GM12864 (cell line): ENCODE data around the gene PRPF38B.

Experiments used
- DNase-seq: peaks from one replicate; pipeline ENCODE4 v3.0.0-alpha.2; 2011; ENCODE audit warnings: low read depth
- H3K4me3 ChIP-seq: 2 replicates; pipeline ENCODE4 v1.5.1; 2011; ENCODE audit warnings: mild to moderate bottlenecking, low read depth, low read length, control low read depth
- TF ChIP-seq, protein P1 (sequence below): IDR thresholded peaks from 2 replicates; pipeline ENCODE4 v1.5.1; 2011; ENCODE audit warnings: low read depth, mild to moderate bottlenecking, moderate library complexity, low read length, control low read depth, inconsistent platforms; ENCODE audit errors: missing control alignments

The PRPF38B gene

DNA sequence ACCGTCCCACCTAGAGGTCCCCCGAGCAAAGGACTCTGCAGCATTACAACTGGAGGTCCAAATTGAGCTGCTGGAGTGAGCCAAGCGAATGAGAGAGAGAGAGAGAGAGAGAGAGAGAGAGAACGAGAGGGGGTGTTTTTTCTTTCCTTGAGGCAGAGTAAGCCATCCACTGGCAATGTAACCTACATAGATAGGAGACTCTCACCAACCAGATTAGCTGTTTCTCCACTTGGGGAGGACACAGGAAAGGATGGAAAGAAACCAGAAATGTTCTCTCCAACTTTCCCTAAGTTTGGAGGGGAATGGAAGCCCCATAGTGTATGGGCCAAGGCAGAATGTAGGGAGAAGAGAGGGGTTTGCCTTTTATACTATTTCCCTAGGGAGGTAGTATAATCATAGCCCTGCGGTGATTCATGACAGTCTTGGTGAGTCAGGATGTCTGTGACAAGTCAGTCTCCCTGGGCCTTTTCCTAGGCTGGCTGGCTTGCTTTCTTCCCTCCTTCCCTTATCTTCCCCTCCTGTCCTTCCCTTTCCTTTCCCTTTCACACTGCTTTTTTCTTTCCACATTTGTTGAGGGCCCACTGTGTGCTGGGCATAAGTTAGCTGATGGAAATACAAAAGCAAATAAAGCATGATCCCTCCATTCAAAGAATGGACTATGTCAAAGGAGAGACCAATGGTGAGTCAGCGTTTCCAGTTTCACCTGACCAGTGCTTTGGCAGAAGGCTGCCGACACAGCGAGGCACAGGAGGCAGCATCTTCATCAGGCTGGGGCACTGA is 27.7 kb downstream of the PRPF38B start:
- no peak for DNase-seq

DNA sequence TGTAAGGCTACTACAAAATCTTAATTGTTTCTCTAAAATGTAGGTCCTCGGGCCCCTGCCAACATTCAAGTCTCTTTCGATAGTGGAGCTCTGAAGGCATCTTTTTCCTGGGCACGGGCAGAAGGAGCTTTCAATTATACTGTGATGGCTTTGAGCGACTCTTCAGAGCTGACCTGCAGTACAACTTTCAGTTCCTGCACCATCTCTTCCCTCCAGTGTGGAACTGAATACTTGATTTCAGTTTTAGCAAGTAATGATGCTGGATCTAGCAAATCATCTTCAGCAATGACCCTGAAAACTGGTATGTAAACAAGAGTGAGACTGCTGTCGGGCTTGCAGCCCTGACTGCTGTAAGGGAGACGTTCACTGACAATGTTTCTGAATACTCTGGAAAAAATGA is 30.2 kb downstream of the PRPF38B start:
- no peak overlapping the region for H3K4me3 ChIP-seq
- no peak for DNase-seq
- TF ChIP-seq, protein P1, sequence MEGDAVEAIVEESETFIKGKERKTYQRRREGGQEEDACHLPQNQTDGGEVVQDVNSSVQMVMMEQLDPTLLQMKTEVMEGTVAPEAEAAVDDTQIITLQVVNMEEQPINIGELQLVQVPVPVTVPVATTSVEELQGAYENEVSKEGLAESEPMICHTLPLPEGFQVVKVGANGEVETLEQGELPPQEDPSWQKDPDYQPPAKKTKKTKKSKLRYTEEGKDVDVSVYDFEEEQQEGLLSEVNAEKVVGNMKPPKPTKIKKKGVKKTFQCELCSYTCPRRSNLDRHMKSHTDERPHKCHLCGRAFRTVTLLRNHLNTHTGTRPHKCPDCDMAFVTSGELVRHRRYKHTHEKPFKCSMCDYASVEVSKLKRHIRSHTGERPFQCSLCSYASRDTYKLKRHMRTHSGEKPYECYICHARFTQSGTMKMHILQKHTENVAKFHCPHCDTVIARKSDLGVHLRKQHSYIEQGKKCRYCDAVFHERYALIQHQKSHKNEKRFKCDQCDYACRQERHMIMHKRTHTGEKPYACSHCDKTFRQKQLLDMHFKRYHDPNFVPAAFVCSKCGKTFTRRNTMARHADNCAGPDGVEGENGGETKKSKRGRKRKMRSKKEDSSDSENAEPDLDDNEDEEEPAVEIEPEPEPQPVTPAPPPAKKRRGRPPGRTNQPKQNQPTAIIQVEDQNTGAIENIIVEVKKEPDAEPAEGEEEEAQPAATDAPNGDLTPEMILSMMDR = no peak

More for the DNA sequence above, 27.7 kb downstream of the PRPF38B start:
- TF ChIP-seq, protein P1 = no peak
- no peak overlapping the region for H3K4me3 ChIP-seq

DNA sequence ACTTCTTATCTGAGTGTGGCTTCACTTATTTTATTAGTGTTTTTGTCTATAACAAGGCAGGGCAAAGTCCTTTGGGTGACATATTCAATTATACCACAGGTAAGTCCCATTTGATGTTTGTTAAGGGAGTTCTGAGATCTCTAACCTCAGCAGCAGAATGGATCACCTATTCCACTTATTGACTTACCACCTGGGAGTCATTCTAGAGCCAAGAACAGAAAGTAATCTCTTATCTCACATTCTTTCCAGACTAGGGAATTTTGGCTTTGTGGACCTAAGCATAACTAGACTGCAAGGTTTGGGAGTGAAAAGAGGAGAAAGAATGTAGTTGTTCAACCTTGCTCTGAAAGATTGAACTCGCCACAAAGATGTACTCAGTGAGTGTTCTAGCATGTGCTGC is 33.8 kb downstream of the PRPF38B start:
- no peak for DNase-seq
- TF ChIP-seq, protein P1 = no peak
- H3K4me3 ChIP-seq = no peak overlapping the region

DNA sequence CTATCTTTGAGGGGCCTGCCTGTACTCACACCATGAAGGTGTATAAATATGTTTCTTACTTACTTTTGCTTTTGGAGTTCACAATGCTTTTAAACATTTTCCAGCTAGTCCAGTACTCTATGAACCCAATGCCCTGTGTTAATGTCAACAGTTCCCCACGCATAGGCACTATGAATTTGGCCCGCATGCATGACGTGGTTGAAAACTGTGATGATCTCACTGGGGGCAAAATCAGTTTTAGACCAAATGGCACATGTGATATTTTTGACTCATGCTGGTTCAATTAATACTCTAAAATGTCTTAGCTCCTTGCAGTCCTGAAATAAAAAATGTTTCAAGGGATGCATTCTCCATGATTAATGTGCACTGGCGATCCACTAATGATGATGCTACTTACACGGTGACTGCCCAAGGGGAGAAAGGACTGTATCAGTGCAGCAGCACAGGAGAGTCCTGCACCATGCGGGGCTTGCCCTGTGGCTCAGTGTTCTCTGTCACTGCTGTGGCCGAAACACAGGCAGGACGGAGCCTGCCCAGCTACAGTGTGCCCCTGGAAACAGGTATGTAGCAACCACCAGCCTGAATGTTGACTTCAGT is 36.3 kb downstream of the PRPF38B start:
- TF ChIP-seq, protein P1 = no peak
- no peak overlapping the region for H3K4me3 ChIP-seq
- DNase-seq = no peak

DNA sequence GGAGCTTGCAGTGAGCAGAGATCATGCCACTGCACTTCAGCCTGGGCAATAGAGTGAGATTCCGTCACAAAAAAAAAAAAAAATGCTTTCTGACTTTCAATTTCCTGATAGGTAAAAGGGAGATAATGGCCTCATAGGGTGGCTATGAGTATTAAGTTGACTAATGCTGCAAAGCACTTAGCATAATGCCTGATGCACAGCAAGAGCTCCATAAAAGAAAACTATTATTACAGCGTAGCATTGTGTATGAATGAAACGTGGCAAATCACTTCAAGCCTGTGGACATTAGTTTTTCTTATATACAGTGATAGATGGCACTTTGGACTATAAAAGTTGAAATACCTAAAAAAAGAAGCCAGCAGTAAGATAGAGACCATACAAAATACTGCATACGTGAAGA is 37.4 kb downstream of the PRPF38B start:
- TF ChIP-seq, protein P1 = no peak
- DNase-seq = no peak
- H3K4me3 ChIP-seq = no peak overlapping the region

DNA sequence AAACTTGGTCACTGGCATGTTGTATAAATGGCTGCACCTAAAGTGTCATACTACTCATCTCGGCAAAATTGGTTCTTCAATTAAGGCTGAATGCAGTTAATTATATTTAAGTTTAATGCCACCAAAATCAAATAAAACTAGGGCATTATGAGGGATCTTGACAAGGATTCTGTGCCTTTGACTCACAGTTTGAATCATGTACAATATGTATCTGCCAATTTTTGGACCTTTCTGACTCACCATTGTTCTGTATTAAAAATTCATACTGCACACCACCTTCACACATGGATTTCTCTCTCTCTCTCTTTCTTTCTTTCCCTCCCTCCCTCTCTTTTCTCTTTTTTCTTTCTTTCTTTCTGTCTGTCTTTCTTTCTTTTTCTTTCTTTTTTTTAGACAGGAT is 40.3 kb downstream of the PRPF38B start:
- TF ChIP-seq, protein P1 = no peak
- H3K4me3 ChIP-seq = no peak overlapping the region
- no peak for DNase-seq
